HG02571 (cell line): ENCODE data around the gene F7.
"Not testable (repeated sequence)": the region's sequence is repeated elsewhere in the genome, so short reads cannot be mapped to it uniquely, and the experiment has no call there.

Experiments used
- ATAC-seq: cut with Tn5 transposase; IDR thresholded peaks from one replicate; pipeline ENCODE4 v1.9.1; 2021; ENCODE audit warnings: mild to moderate bottlenecking, moderate library complexity; ENCODE audit not compliant: unreplicated experiment

Gene F7

DNA sequence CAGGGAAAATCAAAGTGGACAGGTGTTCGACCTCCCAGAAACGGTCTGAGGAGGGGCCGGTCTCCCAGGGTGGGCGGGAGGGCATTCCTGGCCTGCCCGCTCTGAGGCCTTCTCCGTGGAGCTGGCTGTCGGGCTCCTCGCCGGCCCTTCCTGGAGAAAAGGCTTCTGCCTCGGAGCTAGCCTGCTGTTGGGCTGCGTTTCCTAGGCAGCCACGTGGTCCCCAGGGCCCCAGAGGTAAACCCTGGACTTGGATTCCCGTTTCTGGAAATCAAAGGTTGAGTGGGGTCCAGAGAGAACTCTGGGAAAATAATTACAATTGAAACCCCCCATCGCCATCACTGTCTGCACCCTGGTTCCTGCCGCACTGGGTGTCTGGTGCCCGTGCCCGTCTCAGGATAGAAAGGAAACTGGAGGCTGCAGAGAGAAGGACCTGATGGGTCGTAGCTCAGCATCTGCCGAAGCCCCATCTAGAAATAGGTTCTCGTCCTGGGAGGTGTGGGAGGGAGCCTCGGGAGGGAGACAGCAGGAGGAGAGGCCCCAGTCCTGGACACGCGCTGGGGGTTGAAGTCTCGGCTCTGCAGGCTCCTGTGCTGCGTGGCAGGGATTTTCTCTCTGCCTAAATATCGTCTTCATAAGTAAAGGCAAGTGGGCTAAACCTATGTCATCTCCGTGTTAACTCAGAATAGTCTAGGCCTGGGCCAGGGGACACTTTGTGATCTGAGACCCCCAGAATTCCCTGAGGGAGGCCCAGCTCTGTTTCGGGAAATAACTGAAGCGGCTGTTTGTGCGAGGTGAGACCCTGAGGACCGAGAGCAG lies 45.2 kb downstream of the F7 start:
- no peak for ATAC-seq

DNA sequence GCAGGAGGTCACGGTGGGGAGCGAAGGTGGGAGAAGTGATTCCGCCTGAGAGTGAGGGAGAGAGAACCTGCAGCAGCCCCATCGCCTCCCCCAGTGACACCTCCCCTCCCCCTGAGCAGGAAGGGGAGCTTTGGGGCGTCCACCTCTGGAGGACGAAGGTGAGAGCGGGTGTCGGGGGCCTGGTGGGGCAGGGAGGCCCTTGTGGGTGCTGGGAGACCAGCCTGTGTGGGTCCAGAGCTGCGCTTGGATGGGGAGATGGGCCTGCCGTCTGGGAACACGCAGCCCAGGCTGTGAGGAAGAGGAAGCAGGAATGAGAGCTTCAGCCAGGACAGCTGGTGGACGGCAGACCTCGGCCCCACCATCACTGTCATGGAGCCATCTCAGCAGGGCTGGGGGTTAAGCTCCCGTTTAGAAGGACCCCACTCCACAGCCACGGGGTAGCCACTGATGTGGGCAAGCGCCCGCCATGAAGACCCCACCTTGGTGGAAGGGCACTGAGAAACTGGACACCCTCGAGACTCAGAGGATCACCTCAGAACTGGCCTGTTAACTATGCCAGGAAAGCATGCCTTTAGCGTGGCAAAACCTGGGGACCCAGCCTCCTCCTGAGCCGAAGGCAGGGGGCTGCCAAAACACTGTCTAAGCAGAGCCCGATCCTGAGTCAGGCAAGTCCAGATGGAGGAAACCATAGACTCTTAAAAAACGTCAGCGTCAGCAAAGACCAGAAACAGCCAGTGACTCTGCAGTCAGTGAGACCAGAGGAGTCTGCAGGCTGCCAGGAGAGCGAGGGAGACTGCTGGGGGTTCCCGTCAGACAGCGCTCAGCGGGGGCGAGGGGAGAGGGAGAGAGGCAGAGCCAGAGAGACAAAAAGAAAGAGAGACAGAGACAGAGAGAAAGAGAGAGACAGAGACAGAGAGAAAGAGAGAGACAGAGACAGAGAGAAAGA lies 46.4 kb downstream of the F7 start:
- no peak for ATAC-seq

DNA sequence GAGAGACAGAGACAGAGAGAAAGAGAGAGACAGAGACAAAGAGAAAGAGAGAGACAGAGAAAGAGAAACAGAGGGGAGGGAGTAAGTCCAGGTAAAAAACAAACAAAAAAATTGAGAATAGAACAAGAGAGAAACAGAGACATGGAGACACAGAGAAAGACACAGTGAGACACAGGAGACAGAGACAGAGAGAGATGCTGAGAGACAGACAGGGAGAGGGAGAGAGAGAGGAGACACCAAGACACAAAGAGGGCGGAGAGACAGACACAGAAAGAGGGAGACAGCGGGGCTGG lies 47.0 kb downstream of the F7 start:
- ATAC-seq = no peak

DNA sequence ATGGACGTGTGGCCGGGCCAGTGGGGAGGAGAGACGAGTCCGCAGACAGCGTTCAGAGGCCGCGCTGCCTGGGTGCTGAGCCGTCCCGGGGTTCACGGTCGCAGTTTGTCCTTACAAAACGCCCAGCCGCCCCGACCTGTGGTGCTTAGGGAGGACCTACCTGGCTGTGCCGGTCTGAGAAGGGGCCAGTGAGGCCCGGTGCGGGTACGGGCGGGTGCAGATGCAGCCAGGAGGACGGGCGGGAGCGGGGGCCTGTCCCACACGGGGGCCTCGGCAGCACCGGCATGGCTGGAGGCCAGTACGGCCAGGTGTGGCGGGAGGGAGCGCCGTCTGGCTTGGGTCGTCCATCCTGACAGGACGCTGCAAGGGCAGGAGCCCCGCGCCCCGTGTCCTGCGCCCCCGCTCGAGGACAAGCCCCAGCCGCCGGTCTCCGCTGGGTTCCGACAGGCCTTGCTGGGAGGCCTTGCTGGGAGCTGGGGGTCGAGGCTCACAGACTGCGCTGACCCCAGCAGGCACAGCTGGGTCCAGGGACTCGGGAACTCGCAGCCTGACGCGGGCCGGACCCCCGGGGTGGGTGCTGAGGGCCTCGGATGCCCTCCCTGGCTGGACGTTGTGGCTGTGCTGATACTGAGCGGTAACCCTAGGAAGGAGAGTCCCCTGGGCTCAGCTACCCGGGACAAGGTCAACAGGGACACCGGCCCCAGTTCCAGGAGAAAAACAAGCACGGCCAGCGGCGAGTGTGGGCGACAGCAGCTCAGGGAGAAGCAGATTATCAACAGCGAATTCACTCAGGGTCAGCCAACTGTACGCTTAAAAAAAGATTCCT lies 47.6 kb downstream of the F7 start:
- no peak for ATAC-seq

GRCh38 chr13:113153810-113154748 lies 48.5 kb downstream of the F7 start:
- no peak for ATAC-seq

- no peak for ATAC-seq
Measured at GRCh38 chr13:113155201-113155600, 49.6 kb downstream of the F7 start.

- no peak for ATAC-seq
Measured at GRCh38 chr13:113155982-113156655, 50.5 kb downstream of the F7 start.

GRCh38 chr13:113157206-113157928 lies 51.8 kb downstream of the F7 start:
- no peak for ATAC-seq

- no peak for ATAC-seq
Measured at GRCh38 chr13:113157929-113158747, 52.5 kb downstream of the F7 start, which contains the start of gene PROZ. TSS of gene PROZ (plus strand) at chr13:113158648. CDS start at chr13:113158661, 13 bp downstream.

DNA sequence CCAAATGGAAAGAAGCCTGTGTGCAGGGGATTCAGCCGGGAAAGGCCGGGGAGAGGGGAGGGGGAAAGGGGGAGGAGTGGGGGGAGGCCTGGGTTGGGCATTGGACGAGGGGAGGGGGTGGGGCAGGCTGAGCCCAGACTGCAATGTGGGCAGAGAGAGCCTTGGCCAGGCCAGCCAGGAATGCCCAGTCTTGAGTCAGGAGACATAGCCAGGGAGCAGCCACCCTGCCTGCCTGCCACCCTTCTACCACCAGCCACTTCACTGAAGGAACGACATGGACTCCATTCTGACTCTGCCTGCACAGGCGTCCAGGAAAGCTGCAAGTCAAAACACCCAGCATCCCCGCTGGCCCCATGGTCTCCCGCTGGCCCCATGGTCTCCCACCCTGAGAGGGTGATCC lies 53.4 kb downstream of the F7 start:
- ATAC-seq = no peak

DNA sequence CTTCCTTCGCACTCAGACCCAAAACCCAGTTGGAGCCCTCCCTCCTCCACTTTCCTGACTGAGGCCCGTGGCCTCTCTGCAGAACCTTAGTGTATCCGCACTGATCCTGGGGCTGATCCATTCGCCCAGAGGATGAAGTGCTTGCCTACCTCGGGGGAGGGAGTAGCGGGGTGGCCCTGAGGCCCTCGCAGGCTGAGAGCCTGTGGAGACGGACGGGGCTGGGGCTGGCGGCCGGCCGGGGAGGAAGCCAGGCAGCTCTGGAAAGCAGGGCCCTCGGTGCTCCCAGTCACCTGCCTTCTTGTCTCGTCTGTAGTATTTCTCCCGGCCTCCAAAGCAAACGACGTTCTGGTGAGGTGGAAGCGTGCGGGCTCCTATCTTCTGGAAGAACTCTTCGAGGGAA lies 54.1 kb downstream of the F7 start:
- no peak for ATAC-seq

DNA sequence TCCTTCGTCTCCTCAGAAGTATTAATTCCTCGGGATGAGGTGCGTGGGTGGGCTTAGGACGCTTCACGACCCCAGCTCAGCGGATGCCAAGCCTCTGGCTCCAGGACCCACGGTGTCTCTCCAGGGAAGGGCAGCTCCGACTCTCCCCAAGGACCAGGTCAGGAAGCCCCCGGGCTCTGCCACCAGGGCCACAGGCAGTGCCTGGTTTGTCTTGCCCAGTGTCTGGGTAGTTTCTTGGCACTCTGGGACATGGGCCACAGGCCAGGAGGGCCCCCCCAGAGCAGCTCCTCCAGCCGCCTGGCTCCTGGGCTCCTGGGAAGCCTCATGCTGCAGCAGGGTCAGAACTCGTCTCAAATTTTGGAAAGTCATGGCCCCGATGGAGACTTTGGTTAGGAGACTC lies 55.4 kb downstream of the F7 start:
- no peak for ATAC-seq

GRCh38 chr13:113161433-113161832 lies 55.8 kb downstream of the F7 start:
- ATAC-seq = no peak

DNA sequence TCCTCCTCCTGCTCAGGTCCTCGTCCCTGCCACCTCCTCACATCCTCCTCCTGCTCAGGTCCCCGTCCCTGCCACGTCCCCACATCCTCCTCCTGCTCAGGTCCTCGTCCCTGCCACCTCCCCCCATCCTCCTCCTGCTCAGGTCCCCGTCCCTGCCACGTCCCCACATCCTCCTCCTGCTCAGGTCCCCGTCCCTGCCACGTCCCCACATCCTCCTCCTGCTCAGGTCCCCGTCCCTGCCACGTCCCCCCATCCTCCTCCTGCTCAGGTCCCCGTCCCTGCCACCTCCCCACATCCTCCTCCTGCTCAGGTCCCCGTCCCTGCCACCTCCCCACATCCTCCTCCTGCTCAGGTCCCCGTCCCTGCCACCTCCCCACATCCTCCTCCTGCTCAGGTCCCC lies 56.4 kb downstream of the F7 start:
- not testable (repeated sequence) for ATAC-seq

- no peak for ATAC-seq
Measured at GRCh38 chr13:113162783-113163685, 57.4 kb downstream of the F7 start.

DNA sequence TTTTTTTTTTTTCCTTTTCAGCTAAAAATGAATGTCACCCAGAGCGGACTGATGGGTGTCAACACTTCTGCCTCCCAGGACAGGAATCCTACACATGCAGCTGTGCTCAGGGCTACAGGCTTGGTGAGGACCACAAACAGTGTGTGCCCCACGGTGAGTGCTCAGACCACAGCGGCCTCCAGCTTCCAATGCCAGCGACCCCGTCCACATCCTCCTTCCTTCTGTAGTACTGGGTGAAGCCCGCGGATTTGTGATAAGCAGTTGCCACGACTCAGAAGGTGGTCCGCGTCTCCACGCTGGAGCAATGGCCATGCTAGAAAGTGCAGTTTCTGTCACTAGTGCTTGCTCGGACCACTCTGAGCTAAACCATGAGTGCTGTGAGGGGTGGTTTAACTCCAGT lies 58.9 kb downstream of the F7 start:
- no peak for ATAC-seq

- ATAC-seq = no peak
Measured at GRCh38 chr13:113166266-113166665, 60.7 kb downstream of the F7 start.
